IMR-90 (cell line): Measurements from ENCODE around the gene BSCL2. TPM values are rescaled to one million over a fixed set of nuclear protein-coding genes. Genes with fewer than 3 reads are reported as not detected.

ENCODE experiments used
- microRNA-seq, 2 experiments: library from miRNA; stranded (forward) in 1 of 2; unstranded in 1 of 2; fragments of 10-50 nt in 1 of 2; fragments of <30 nt in 1 of 2; gene quantifications in 1 of 2; microRNA quantifications in 1 of 2; one replicate each; pipeline versions ENCODE3 to v1.1.0; 2013 to 2020; ENCODE audit not compliant: insufficient read depth in 1 of 2, insufficient read length in 1 of 2, unreplicated experiment in 1 of 2
- polyA plus RNA-seq, 3 experiments: library from polyadenylated mRNA; depleted of rRNA; stranded (reverse); fragments of >200 nt; gene quantifications; 2 replicates each; pipeline ENCODE4 v1.2.3, GENCODE V29; 2012; ENCODE audit warnings: low replicate concordance in 1 of 3
- small RNA-seq, 5 experiments: library from RNA; depleted of rRNA; stranded (forward); fragments of <200 nt; gene quantifications; one replicate each; pipeline ENCODE3, GENCODE V24; 2012
- total RNA-seq: library from RNA; depleted of rRNA; stranded (reverse); fragments of >200 nt; gene quantifications from 2 replicates; pipeline ENCODE4 v1.2.3, GENCODE V29; 2012; rRNA removed

Gene BSCL2
- total and polyA plus RNA-seq, 2 of the 4 experiments (the other 2 are of a cell fraction), result 26.2 to 47.1 TPM

Small RNA genes within 50 kb of the gene (microRNA-seq; reads per million reads assigned to microRNA genes)
- gene SNORA57 (ENCODE audit: insufficient read depth, insufficient read length), result not detected

Small RNA genes within 50 kb of the gene (small RNA-seq; reads per million reads assigned to genes)
- gene SNORA57, result 0 reads per million in 5 experiments

Other genes starting within 250 kb of the BSCL2 start
- gene AHNAK, start 160.6 kb downstream of the BSCL2 start, total RNA-seq, result 695 and 735 TPM in 2 replicates
- gene AHNAK, start 160.6 kb downstream of the BSCL2 start, polyA plus RNA-seq (2012; rRNA removed), result 80.7 and 95.1 TPM in 2 replicates
- gene EEF1G, start 133.5 kb downstream of the BSCL2 start, total RNA-seq, result 1,598 and 1,857 TPM in 2 replicates
- gene EEF1G, start 133.5 kb downstream of the BSCL2 start, polyA plus RNA-seq (2012; rRNA removed), result 1,684 and 1,697 TPM in 2 replicates
- 3.3 and 4.3 TPM in 2 replicates for gene TUT1, start 115.9 kb downstream of the BSCL2 start, total RNA-seq
- 10.1 TPM in 2 replicates for gene TUT1, start 115.9 kb downstream of the BSCL2 start, polyA plus RNA-seq (2012; rRNA removed)
- gene MTA2, start 105.6 kb downstream of the BSCL2 start, total RNA-seq, result 126 and 136 TPM in 2 replicates
- gene MTA2, start 105.6 kb downstream of the BSCL2 start, polyA plus RNA-seq (2012; rRNA removed), result 28.0 and 34.8 TPM in 2 replicates
- 4.4 and 5.0 TPM in 2 replicates for gene EML3, start 94.6 kb downstream of the BSCL2 start, total RNA-seq
- gene EML3, start 94.6 kb downstream of the BSCL2 start, polyA plus RNA-seq (2012; rRNA removed), result 24.7 and 26.1 TPM in 2 replicates
- 2.2 TPM in 2 replicates for gene ROM1, start 94.2 kb downstream of the BSCL2 start, total RNA-seq
- gene ROM1, start 94.2 kb downstream of the BSCL2 start, polyA plus RNA-seq (2012; rRNA removed), result 1.7 and 2.5 TPM in 2 replicates
- gene B3GAT3, start 85.4 kb downstream of the BSCL2 start, total RNA-seq, result 10.4 and 10.6 TPM in 2 replicates
- gene B3GAT3, start 85.4 kb downstream of the BSCL2 start, polyA plus RNA-seq (2012; rRNA removed), result 38.4 and 51.7 TPM in 2 replicates
- gene GANAB, start 60.8 kb downstream of the BSCL2 start, total RNA-seq, result 182 and 209 TPM in 2 replicates
- 323 and 344 TPM in 2 replicates for gene GANAB, start 60.8 kb downstream of the BSCL2 start, polyA plus RNA-seq (2012; rRNA removed)
- 8.9 and 11.8 TPM in 2 replicates for gene INTS5, start 54.1 kb downstream of the BSCL2 start, total RNA-seq
- 14.7 and 14.8 TPM in 2 replicates for gene INTS5, start 54.1 kb downstream of the BSCL2 start, polyA plus RNA-seq (2012; rRNA removed)
- gene C11orf98, start 42.2 kb downstream of the BSCL2 start, total RNA-seq, result 41.2 and 53.6 TPM in 2 replicates
- gene C11orf98, start 42.2 kb downstream of the BSCL2 start, polyA plus RNA-seq (2012; rRNA removed), result 62.3 and 68.9 TPM in 2 replicates
- gene CSKMT, start 42.1 kb downstream of the BSCL2 start, total RNA-seq, result 6.4 and 7.9 TPM in 2 replicates
- gene CSKMT, start 42.1 kb downstream of the BSCL2 start, polyA plus RNA-seq (2012; rRNA removed), result 5.3 and 6.2 TPM in 2 replicates
- gene UQCC3, start 35.8 kb downstream of the BSCL2 start, total RNA-seq, result 5.7 and 6.7 TPM in 2 replicates
- gene UQCC3, start 35.8 kb downstream of the BSCL2 start, polyA plus RNA-seq (2012; rRNA removed), result 9.7 and 13.7 TPM in 2 replicates
- gene LBHD1, start 35.2 kb downstream of the BSCL2 start, total RNA-seq, result 1.4 and 1.6 TPM in 2 replicates
- 2.9 and 4.0 TPM in 2 replicates for gene LBHD1, start 35.2 kb downstream of the BSCL2 start, polyA plus RNA-seq (2012; rRNA removed)
- 50.0 and 83.0 TPM in 2 replicates for gene UBXN1, start 28.4 kb downstream of the BSCL2 start, total RNA-seq
- gene UBXN1, start 28.4 kb downstream of the BSCL2 start, polyA plus RNA-seq (2012; rRNA removed), result 81.6 and 96.9 TPM in 2 replicates
- gene LRRN4CL, start 17.9 kb downstream of the BSCL2 start, total RNA-seq, result 0.28 and 0.36 TPM in 2 replicates
- gene LRRN4CL, start 17.9 kb downstream of the BSCL2 start, polyA plus RNA-seq (2012; rRNA removed), result 0.84 and 1.1 TPM in 2 replicates
- gene GNG3, start 252 bp upstream of the BSCL2 start, total RNA-seq, result not detected in 2 replicates
- gene GNG3, start 252 bp upstream of the BSCL2 start, polyA plus RNA-seq (2012; rRNA removed), result not detected in 2 replicates
- gene HNRNPUL2, start 20.0 kb upstream of the BSCL2 start, total RNA-seq, result 3.9 and 5.0 TPM in 2 replicates
- 25.5 and 30.2 TPM in 2 replicates for gene HNRNPUL2, start 20.0 kb upstream of the BSCL2 start, polyA plus RNA-seq (2012; rRNA removed)
- gene TTC9C, start 21.1 kb upstream of the BSCL2 start, total RNA-seq, result 37.1 and 45.5 TPM in 2 replicates
- 29.1 and 32.9 TPM in 2 replicates for gene TTC9C, start 21.1 kb upstream of the BSCL2 start, polyA plus RNA-seq (2012; rRNA removed)
- gene ZBTB3, start 46.7 kb upstream of the BSCL2 start, total RNA-seq, result 7.8 and 8.1 TPM in 2 replicates
- gene ZBTB3, start 46.7 kb upstream of the BSCL2 start, polyA plus RNA-seq (2012; rRNA removed), result 2.3 and 3.4 TPM in 2 replicates
- 110 and 154 TPM in 2 replicates for gene POLR2G, start 54.2 kb upstream of the BSCL2 start, total RNA-seq
- gene POLR2G, start 54.2 kb upstream of the BSCL2 start, polyA plus RNA-seq (2012; rRNA removed), result 157 and 165 TPM in 2 replicates
- 8.1 and 9.5 TPM in 2 replicates for gene TAF6L, start 64.0 kb upstream of the BSCL2 start, total RNA-seq
- gene TAF6L, start 64.0 kb upstream of the BSCL2 start, polyA plus RNA-seq (2012; rRNA removed), result 13.5 and 14.5 TPM in 2 replicates
- gene TMEM179B, start 80.0 kb upstream of the BSCL2 start, total RNA-seq, result 20.0 and 29.4 TPM in 2 replicates
- gene TMEM179B, start 80.0 kb upstream of the BSCL2 start, polyA plus RNA-seq (2012; rRNA removed), result 67.1 and 71.5 TPM in 2 replicates
- gene TMEM223, start 84.6 kb upstream of the BSCL2 start, total RNA-seq, result 9.7 and 14.2 TPM in 2 replicates
- gene TMEM223, start 84.6 kb upstream of the BSCL2 start, polyA plus RNA-seq (2012; rRNA removed), result 15.7 and 18.0 TPM in 2 replicates
- gene NXF1, start 98.0 kb upstream of the BSCL2 start, total RNA-seq, result 26.3 and 27.5 TPM in 2 replicates
- 90.4 and 97.4 TPM in 2 replicates for gene NXF1, start 98.0 kb upstream of the BSCL2 start, polyA plus RNA-seq (2012; rRNA removed)
- 48.6 and 49.5 TPM in 2 replicates for gene STX5, start 124.6 kb upstream of the BSCL2 start, total RNA-seq
- 43.1 and 43.5 TPM in 2 replicates for gene STX5, start 124.6 kb upstream of the BSCL2 start, polyA plus RNA-seq (2012; rRNA removed)
- gene TEX54, start 125.4 kb upstream of the BSCL2 start, total RNA-seq, result not detected in 2 replicates
- not detected in 2 replicates for gene TEX54, start 125.4 kb upstream of the BSCL2 start, polyA plus RNA-seq (2012; rRNA removed)
- gene WDR74, start 132.2 kb upstream of the BSCL2 start, total RNA-seq, result 40.8 and 44.3 TPM in 2 replicates
- gene WDR74, start 132.2 kb upstream of the BSCL2 start, polyA plus RNA-seq (2012; rRNA removed), result 38.4 and 41.9 TPM in 2 replicates
- gene SLC3A2, start 173.5 kb upstream of the BSCL2 start, total RNA-seq, result 114 and 140 TPM in 2 replicates
- gene SLC3A2, start 173.5 kb upstream of the BSCL2 start, polyA plus RNA-seq (2012; rRNA removed), result 239 TPM in 2 replicates
- not detected in 2 replicates for gene CHRM1, start 213.9 kb upstream of the BSCL2 start, total RNA-seq
- gene CHRM1, start 213.9 kb upstream of the BSCL2 start, polyA plus RNA-seq (2012; rRNA removed), result not detected in 2 replicates